GM23338 (cell line): Measurements from ENCODE around the gene WWC1.

Experiments used
- EZH2 ChIP-seq: fragments of 200-600 bp; sonication (generic); IDR thresholded peaks from one replicate; pipeline ENCODE4 v1.8.0; 2017; ENCODE audit warnings: antibody characterized with exemption, mild to moderate bottlenecking, low read depth; ENCODE audit not compliant: unreplicated experiment
- POLR2AphosphoS5 ChIP-seq: IDR thresholded peaks from 2 replicates; pipeline ENCODE4 v1.6.1; 2016; ENCODE audit warnings: antibody characterized with exemption, low read depth
- TF ChIP-seq, protein P1 (sequence below), 2 experiments: fragments of 200-600 bp in 1 of 2; sonication (generic) in 1 of 2; conservative IDR thresholded peaks; 2 replicates each; pipeline versions ENCODE4 v1.5.1 to v1.6.1; 2016 to 2017; ENCODE audit warnings: antibody characterized with exemption in 2 of 2, low read depth in 2 of 2, mild to moderate bottlenecking in 2 of 2, moderate library complexity in 1 of 2

DNA sequence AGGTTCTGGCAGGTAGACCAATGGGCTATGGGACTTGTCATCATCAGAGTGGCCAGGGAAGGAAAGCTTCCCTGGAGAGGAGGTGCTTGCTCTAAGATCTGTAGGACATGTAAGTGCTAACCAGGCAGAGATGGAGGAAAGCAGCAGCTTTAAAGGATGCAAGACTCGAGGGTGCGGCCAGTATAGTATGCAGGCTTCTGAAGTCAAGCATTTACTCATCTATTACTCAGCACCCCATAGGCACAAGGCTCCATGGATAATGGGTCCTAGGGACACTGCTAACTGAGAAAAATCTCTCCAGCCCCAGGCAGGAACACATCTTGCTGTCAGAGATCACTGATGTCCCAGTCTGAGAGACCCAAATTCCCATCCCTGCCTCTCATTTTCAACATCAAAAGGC is 49.7 kb downstream of the WWC1 start:
- TF ChIP-seq, protein P1, sequence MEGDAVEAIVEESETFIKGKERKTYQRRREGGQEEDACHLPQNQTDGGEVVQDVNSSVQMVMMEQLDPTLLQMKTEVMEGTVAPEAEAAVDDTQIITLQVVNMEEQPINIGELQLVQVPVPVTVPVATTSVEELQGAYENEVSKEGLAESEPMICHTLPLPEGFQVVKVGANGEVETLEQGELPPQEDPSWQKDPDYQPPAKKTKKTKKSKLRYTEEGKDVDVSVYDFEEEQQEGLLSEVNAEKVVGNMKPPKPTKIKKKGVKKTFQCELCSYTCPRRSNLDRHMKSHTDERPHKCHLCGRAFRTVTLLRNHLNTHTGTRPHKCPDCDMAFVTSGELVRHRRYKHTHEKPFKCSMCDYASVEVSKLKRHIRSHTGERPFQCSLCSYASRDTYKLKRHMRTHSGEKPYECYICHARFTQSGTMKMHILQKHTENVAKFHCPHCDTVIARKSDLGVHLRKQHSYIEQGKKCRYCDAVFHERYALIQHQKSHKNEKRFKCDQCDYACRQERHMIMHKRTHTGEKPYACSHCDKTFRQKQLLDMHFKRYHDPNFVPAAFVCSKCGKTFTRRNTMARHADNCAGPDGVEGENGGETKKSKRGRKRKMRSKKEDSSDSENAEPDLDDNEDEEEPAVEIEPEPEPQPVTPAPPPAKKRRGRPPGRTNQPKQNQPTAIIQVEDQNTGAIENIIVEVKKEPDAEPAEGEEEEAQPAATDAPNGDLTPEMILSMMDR (conservative IDR thresholded peaks at IDR 0.05; ENCODE audit: low read depth in 2 of 2), result no peak
- TF ChIP-seq POLR2AphosphoS5 (no peak), EZH2 (no peak)
